Activated CD8-positive, alpha-beta memory T cell treated with anti-CD3 and anti-CD28 coated beads for 48 hours (primary cell): ENCODE measurements around the gene HEATR1.
"Not testable (repeated sequence)": the region's sequence is repeated elsewhere in the genome, so short reads cannot be mapped to it uniquely, and the experiment has no call there.

Source experiments
- DNase-seq, 3 experiments: peaks; one replicate each; pipeline ENCODE4 v3.0.0-alpha.2; 2020; ENCODE audit warnings: low read depth in 2 of 3, low spot score in 2 of 3

HEATR1 gene

DNA sequence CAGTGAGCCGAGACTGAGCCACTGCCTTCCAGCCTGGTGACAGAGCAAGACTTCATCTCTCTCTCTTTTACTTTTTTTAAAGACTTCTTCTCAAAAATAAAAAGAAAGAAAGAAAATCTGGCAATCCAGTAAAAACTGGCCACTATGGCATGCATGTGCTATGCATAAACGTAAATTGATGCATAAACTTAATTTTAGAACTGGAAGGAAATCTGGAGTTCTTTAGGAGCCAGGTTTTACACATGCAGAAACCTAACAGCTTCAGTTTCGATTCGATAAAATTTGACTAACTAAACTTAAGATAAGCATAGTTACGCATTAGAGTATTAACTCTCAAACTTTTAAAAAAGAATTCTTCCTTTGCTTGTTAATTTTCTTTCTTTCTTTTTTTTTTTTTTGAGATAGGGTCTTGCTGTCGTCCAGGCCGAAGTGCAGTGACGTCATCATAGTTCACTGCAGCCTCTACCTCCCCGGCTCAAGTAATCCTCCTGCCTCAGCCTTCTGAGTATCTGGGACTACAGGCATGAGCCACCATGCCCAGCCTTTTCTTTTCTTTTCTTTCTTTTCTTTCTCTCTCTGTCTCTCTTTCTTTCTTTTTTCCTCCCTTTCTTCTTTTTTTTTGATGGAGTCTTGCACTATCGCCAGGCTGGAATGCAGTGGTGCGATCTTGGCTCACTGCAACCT, 92.4 kb downstream of the HEATR1 start:
- DNase-seq: no peak

DNA sequence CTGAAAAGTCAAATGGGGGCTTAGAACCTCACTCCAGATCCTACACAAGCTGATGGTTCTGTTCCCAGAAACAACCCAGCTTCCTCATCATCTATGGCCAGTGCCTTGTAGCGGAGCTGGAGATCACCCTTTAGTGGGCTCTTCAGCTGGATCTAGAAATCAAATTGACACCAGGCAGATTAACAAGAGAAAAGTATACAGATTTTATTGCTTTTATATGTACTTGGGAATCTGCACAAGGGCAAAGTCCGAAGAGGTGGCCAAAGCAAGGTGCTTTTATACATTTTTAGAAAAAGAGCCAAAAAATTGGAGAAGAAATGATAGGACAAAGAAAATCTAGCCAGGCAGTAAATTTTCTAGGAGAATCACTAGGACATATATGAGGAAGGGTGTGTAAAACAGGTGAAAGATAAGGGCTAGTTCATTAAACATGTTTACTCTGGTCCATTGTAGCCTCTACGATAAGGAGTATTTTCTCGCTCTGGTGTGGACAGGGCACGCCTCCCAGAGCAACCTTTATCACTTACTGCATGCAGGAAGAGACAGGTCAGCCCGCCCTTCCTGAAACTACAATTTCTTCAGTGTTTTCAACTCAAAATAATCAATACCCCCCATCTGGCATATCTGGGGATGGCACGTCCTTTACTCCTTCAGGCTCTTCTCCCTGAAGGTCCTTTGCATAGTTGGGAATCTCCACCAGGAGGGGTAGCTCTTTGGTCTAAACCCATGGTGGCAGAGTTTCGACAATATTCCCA, 94.5 kb downstream of the HEATR1 start:
- no peak for DNase-seq

DNA sequence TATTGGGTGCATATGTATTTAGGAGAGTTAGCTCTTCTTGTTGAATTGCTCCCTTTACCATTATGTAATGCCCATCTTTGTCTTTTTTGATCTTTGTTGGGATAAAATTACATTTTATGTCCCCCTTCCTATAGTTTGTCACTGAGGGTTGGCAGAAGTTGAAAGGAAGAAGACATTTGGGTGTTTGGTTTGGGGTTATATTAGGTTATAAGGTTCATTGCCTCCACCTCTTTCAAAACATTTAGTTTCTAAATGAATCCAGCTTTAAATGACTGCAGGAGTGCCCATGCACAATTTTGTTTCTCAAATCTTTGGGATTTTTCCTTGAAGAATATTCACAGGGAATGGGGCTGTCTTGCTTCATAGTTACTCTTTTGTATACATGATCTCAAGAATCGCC, 95.1 kb downstream of the HEATR1 start:
- no peak for DNase-seq

DNA sequence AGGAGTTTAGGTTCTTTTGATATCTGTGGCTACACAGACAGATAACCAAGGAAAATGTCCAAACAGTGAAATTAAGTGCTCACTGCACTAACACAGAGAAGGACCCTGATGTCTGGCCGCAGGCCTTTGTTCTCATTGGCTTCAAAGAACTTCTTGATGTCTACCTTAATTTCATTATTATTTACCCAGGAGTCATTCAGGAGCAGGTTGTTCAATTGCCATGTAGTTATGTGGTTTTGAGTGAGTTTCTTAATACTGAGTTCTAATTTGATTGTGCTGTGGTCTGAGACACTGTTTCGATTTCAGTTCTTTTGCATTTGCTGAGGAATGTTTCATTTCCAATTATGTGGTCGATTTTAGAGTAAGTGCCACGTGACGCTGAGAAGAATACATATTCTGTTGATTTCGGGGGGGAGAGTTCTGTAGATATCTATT, 95.7 kb downstream of the HEATR1 start:
- DNase-seq: no peak

DNA sequence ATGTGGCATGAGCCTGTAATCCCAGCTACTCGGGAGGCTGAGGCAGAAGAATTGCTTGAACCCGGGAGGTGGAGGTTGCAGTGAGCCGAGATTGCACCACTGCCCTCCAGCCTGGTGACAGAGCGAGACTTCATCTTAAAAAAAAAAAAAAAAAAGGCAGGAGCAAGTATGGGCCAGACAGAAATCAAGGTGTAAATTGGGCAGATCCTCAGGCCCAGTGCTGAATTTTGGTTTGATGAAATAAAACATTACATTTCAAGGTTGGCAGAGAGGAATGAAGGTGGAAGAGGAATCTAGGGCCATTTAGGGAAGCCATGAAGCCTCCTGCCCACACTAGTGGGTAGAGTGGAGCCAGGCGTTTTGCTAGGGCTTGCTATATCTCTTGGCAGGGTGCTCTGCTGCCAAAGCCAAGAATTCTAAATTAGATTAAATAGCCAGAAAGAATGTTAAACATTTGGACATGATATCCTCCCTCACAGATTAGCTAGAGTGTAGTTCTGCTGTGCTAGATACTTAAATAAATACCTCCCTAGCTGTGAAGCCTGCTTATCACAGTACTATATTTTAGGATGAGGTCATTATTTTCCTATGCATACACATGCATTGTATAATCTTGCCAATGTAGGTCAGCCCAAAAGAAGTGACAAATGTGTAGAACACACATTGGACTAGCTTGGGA, 97.2 kb downstream of the HEATR1 start:
- DNase-seq: no peak

DNA sequence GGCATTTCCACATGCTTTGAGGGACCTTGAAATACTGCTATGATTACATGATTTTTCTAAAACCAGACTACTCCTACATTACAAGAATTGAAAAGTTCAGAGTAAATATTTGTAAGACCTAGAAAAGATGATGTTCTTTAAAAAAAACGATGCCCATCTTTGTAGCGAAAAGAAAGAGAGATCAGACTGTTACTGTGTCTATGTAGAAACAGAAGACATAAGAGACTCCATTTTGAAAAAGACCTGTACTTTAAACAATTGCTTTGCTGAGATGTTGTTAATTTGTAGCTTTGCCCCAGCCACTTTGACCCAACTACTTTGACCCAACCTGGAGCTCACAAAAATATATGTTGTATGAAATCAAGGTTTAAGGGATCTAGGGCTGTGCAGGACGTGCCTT, 100.0 kb downstream of the HEATR1 start:
- DNase-seq: not testable (repeated sequence)

DNA sequence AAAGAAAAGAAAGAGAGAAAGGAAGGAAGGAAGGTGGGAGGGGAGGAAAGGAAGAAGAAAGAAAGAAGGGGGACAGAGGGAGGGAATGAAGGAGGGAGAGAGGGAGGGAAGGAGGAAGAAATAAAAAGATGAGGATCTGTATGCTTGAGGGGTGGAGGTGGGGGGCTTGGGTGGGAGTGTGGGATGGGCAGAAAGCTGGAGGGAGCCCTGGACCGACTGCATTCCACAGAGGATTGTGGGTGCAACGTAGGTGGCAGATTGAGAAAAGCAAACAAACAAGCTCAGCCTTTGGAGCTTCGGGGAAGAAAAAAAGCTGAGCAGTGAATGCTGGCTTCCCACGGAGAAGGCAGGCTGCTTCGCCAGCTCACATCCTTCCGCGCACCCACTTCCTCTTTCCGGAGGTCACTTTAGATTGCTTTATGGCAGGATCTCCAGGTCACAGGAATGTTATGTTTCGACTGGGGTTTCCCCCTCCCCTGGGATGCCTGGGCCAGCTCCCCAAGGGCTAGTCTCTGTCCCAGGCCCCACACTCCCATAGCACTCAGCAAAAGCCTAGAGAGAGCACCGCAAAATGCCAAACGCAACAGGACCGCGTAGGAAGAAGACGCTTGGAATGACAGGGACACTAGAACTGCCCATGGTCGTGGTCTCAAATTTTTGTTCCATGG, 101.2 kb downstream of the HEATR1 start:
- DNase-seq: no peak

DNA sequence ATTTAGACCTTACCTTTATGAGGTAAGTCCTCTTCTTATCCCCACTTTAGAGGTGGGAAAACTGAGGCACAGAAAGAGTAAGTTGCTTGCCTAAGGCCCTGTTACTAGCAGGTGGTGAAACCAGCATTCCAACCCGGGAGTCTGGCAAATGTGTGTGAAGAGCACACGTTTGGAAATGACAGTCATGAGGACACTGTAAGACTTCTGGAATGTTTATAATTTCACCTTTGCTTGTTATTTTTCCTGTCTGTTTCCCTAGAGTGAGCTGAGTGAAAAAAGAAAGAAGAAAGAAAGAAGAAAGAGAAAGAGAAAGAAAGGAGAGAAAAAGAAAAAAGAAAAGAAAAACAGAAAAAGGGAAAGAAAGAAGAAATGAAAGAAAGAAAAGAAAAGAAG, 101.7 kb downstream of the HEATR1 start:
- DNase-seq: no peak

DNA sequence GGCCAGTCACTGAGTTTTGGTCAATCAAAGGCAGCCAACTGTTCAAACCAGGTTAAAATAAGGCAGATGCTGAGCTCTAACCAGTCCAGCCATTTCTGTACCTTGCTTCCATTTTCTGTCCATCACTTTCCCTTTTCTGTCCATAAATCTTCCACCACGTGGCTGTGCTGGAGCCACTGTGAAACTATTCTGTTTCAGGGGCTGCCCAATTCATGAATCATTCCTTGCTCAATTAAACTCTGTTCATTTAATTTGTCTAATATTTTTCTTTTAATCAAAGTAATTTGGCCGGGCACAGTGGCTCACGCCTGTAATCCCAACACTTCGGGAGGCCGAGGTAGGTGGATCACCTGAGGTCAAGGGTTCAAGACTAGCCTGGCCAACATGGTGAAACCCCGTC, 103.2 kb downstream of the HEATR1 start:
- no peak for DNase-seq
